HCT116 (cell line): ENCODE results near the gene NOC2L. TPM values are rescaled to one million over a fixed set of nuclear protein-coding genes. Genes with fewer than 3 reads are reported as not detected.

ENCODE experiments used
- ATAC-seq: fragments of 200-7000 bp; cut with Tn5 transposase; 2 replicates; pipeline ENCODE4 v1.9.1; 2020; ENCODE audit warnings: mild to moderate bottlenecking, moderate library complexity
- BruUV-seq: library from RNA; stranded (reverse); fragments of 400-500 nt; replicated peaks from 2 replicates; lab custom pipeline; 2021; lab: Mats Ljungman, UMichigan
- CTCF ChIA-PET: fragments of 300-600 bp; sonication (Branson Sonifier 250); formaldehyde crosslinking; loops from one replicate; lab custom pipeline; 2021; ENCODE audit warnings: antibody characterized with exemption; lab: Charles Lee
- POLR2A ChIA-PET: fragments of 300-600, 350-600 bp; sonication (Branson Sonifier 250); formaldehyde crosslinking; loops from one replicate; lab custom pipeline; 2021; ENCODE audit warnings: antibody characterized with exemption; lab: Charles Lee
- RAD21 ChIA-PET, 2 experiments: fragments of 300-600 bp; sonication (Branson Sonifier 250); formaldehyde crosslinking; loops; one replicate each; lab custom pipeline; 2023; ENCODE audit warnings: low total read pairs in 2 of 2; ENCODE audit not compliant: uncharacterized antibody in 2 of 2, unreplicated experiment in 2 of 2, low non-redundant PET in 1 of 2; lab: Charles Lee
- DNase-seq: peaks from one replicate; pipeline ENCODE4 v3.0.0-alpha.2; 2010; ENCODE audit warnings: low read depth, low spot score
- H2AFZ ChIP-seq: fragments of 200-600 bp; shearing (Covaris generic), sonication (generic); 2 replicates; pipeline ENCODE4 v1.6.1; 2017; ENCODE audit warnings: low read depth, mixed run types, mixed read lengths, antibody characterized with exemption, low read length; ENCODE audit not compliant: poor library complexity, severe bottlenecking
- H3K27ac ChIP-seq: 2 replicates; pipeline ENCODE4 v1.5.1; 2012; ENCODE audit warnings: low read depth, low read length
- H3K27me3 ChIP-seq: fragments of 200-600 bp; sonication (generic); 2 replicates; pipeline ENCODE4 v1.6.1; 2016; ENCODE audit warnings: mixed run types, low read length, mixed read lengths; ENCODE audit not compliant: insufficient read depth
- H3K36me3 ChIP-seq, 2 experiments: fragments of 200-500 bp in 1 of 2; fragments of 200-600 bp in 1 of 2; sonication (Bioruptor generic) in 1 of 2; sonication (generic) in 1 of 2; 2 replicates each; pipeline versions ENCODE4 v1.5.1 to v1.6.1; 2014 to 2016; ENCODE audit warnings: low read length in 2 of 2, inconsistent platforms in 1 of 2, mixed read lengths in 1 of 2, mixed run types in 1 of 2; ENCODE audit not compliant: insufficient read depth in 2 of 2, control insufficient read depth in 1 of 2
- H3K4me1 ChIP-seq, 2 experiments: fragments of 200-600 bp in 1 of 2; sonication (generic) in 1 of 2; 2 replicates each; pipeline versions ENCODE4 v1.5.1 to v1.6.1; 2012 to 2017; ENCODE audit warnings: low read length in 2 of 2, inconsistent platforms in 1 of 2, mild to moderate bottlenecking in 1 of 2, mixed read lengths in 1 of 2, mixed run types in 1 of 2, moderate library complexity in 1 of 2; ENCODE audit not compliant: insufficient read depth in 2 of 2, control insufficient read depth in 1 of 2
- H3K4me2 ChIP-seq: fragments of 200-600 bp; sonication (generic); 2 replicates; pipeline ENCODE4 v1.6.1; 2017; ENCODE audit warnings: mixed run types, low read length, mixed read lengths
- H3K4me3 ChIP-seq, 2 experiments: fragments of 200-600 bp in 1 of 2; sonication (generic) in 1 of 2; replicated peaks in 1 of 2; 2 replicates each; pipeline ENCODE4 v1.5.1; 2011 to 2016; ENCODE audit warnings: low read length in 2 of 2, control low read depth in 1 of 2, low read depth in 1 of 2, mild to moderate bottlenecking in 1 of 2, mixed read lengths in 1 of 2, mixed run types in 1 of 2
- H3K79me2 ChIP-seq: fragments of 200-600 bp; sonication (generic); 2 replicates; pipeline ENCODE4 v1.6.1; 2017; ENCODE audit warnings: mild to moderate bottlenecking, mixed run types, low read length, moderate library complexity, mixed read lengths; ENCODE audit not compliant: insufficient read depth
- H3K9ac ChIP-seq: fragments of 200-600 bp; sonication (generic); 2 replicates; pipeline ENCODE4 v1.6.1; 2016; ENCODE audit warnings: low read length, mixed read lengths
- H3K9me2 ChIP-seq: fragments of 200-600 bp; sonication (generic), shearing (Covaris generic); 2 replicates; pipeline ENCODE4 v1.6.1; 2017; ENCODE audit warnings: mixed run types, mild to moderate bottlenecking, moderate library complexity; ENCODE audit not compliant: insufficient read depth
- H3K9me3 ChIP-seq, 2 experiments: fragments of 200-500 bp in 1 of 2; fragments of 200-600 bp in 1 of 2; sonication (Bioruptor generic) in 1 of 2; sonication (generic) in 1 of 2; 2 replicates each; pipeline ENCODE4 v1.6.1; 2014 to 2017; ENCODE audit warnings: low read length in 2 of 2, mixed read lengths in 2 of 2, inconsistent platforms in 1 of 2, low read depth in 1 of 2, mild to moderate bottlenecking in 1 of 2, mixed run types in 1 of 2, moderate library complexity in 1 of 2; ENCODE audit not compliant: control insufficient read depth in 1 of 2, insufficient read depth in 1 of 2
- H4K20me1 ChIP-seq: fragments of 200-600 bp; sonication (generic), shearing (Covaris generic); 2 replicates; pipeline ENCODE4 v1.6.1; 2017; ENCODE audit warnings: mixed run types, mild to moderate bottlenecking, moderate library complexity; ENCODE audit not compliant: insufficient read depth
- CEBPB ChIP-seq: IDR thresholded peaks from 2 replicates; pipeline ENCODE4 v1.6.1; 2012; ENCODE audit warnings: low read depth
- EZH2 ChIP-seq: fragments of 200-600 bp; sonication (generic); IDR thresholded peaks from 2 replicates; pipeline ENCODE4 v1.6.1; 2017; ENCODE audit warnings: antibody characterized with exemption, mixed run types
- EZH2phosphoT487 ChIP-seq: fragments of 200-600 bp; IDR thresholded peaks from 2 replicates; pipeline ENCODE4 v1.6.1; 2018; ENCODE audit warnings: antibody characterized with exemption, borderline replicate concordance
- RAD21 ChIP-seq: IDR thresholded peaks from 2 replicates; pipeline ENCODE4 v1.6.1; 2012; ENCODE audit warnings: low read depth, mild to moderate bottlenecking
- SIN3A ChIP-seq: IDR thresholded peaks from 2 replicates; pipeline ENCODE4 v1.6.1; 2012; ENCODE audit warnings: low read depth
- SP1 ChIP-seq: IDR thresholded peaks from 2 replicates; pipeline ENCODE4 v1.6.1; 2012; ENCODE audit warnings: low read depth
- SRF ChIP-seq: IDR thresholded peaks from 2 replicates; pipeline ENCODE4 v1.6.1; 2012; ENCODE audit warnings: low read depth
- TCF7L2 ChIP-seq: IDR thresholded peaks from 2 replicates; pipeline ENCODE4 v1.7.0; 2011; ENCODE audit warnings: borderline replicate concordance, inconsistent platforms; ENCODE audit not compliant: insufficient read depth, insufficient read length; ENCODE audit errors: extremely low read depth
- ZFX ChIP-seq: fragments of 450-650 bp; IDR thresholded peaks from 2 replicates; pipeline ENCODE4 v1.6.1; 2017
- ZNF274 ChIP-seq: fragments of 200-500 bp; sonication (Bioruptor generic); IDR thresholded peaks from 2 replicates; pipeline ENCODE4 v1.6.1; 2014; ENCODE audit warnings: mild to moderate bottlenecking, low read depth, low read length, inconsistent platforms
- intact Hi-C: fragments of 100-400 bp; cut with micrococcal nuclease; formaldehyde crosslinking; loops from 2 replicates; pipeline ENCODE4 v1.10.0; 2022
- total RNA-seq: library from RNA; stranded (reverse); gene quantifications from one replicate; pipeline ENCODE4 v1.2.1, GENCODE V29; 2021; ENCODE audit not compliant: unreplicated experiment
- TF ChIP-seq, protein P1 (sequence below), 3 experiments: fragments of 200-600 bp in 1 of 3; sonication (generic) in 1 of 3; IDR thresholded peaks in 2 of 3; conservative IDR thresholded peaks in 1 of 3; 2 replicates each; pipeline ENCODE4 v1.5.1; 2012 to 2017; ENCODE audit warnings: low read depth in 2 of 3, low read length in 2 of 3, antibody characterized with exemption in 1 of 3, borderline replicate concordance in 1 of 3, control low read depth in 1 of 3, mild to moderate bottlenecking in 1 of 3, mixed read lengths in 1 of 3, mixed run types in 1 of 3, moderate library complexity in 1 of 3; ENCODE audit not compliant: insufficient read depth in 1 of 3
- TF ChIP-seq, protein P2 (sequence below): IDR thresholded peaks from 2 replicates; pipeline ENCODE4 v1.6.1; 2011; ENCODE audit warnings: mild to moderate bottlenecking, low read length, moderate library complexity; ENCODE audit not compliant: insufficient replicate concordance; ENCODE audit errors: extremely low read depth
- TF ChIP-seq, protein P3 (sequence below): IDR thresholded peaks from 2 replicates; pipeline ENCODE4 v1.6.1; 2012; ENCODE audit warnings: low read depth

Gene NOC2L
- total RNA-seq, 1 experiment from 2014 or later, result 260 TPM

DNA sequence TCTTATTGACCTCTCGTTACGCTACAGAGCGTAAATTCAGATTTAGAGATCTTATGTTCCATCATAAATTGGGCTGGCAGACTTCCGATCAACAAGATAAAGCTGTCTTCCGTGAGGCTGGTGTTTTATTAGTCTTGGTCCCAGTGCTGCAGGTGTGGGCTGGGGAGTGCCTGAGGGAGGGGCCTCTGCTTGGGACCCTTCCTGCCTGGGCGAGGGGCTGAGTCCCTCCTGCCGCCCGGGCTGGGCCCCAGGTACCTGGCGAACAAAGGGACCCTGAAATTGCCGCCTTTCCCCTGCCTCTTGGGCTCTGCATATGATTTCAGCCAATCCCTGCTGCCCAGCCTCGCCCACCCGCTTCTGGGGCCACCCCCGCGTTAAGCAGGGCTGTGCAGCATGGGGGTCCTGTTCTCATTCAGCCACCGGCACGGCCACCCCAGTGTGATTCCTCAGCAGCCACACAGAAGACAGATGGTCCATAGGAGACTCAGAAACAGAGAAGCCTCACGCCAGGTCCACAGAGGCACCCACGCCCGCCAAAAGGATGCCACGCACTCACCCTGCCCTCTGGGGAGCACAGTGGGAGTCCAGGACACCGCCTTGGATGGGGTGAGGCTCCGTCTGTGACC, 41.5 kb downstream of the NOC2L start:
- H3K4me1 ChIP-seq, result peaks cover 21 to 23% of the 10 kb centered on the region in 2 experiments
- no peak for DNase-seq
- no TSS peak for BruUV-seq
- H3K27me3 ChIP-seq, result peaks cover 37% of the 10 kb centered on the region; the same call in 1 of the 2 replicates
- H3K27ac ChIP-seq, result no peak overlapping the region
- no peak overlapping the region for H3K4me2 ChIP-seq
- intact Hi-C loops, result no loop called here
- ChIA-PET RAD21 (no interaction called here), CTCF (no interaction called here), POLR2A (no interaction called here)
- H3K36me3 ChIP-seq, result no peaks in the 10 kb centered on the region
- H3K9me3 ChIP-seq, result no peaks in the 10 kb centered on the region
- ATAC-seq, result no peak
- no peaks in the 10 kb centered on the region for H3K79me2 ChIP-seq
- TF ChIP-seq, protein P1, sequence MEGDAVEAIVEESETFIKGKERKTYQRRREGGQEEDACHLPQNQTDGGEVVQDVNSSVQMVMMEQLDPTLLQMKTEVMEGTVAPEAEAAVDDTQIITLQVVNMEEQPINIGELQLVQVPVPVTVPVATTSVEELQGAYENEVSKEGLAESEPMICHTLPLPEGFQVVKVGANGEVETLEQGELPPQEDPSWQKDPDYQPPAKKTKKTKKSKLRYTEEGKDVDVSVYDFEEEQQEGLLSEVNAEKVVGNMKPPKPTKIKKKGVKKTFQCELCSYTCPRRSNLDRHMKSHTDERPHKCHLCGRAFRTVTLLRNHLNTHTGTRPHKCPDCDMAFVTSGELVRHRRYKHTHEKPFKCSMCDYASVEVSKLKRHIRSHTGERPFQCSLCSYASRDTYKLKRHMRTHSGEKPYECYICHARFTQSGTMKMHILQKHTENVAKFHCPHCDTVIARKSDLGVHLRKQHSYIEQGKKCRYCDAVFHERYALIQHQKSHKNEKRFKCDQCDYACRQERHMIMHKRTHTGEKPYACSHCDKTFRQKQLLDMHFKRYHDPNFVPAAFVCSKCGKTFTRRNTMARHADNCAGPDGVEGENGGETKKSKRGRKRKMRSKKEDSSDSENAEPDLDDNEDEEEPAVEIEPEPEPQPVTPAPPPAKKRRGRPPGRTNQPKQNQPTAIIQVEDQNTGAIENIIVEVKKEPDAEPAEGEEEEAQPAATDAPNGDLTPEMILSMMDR (IDR thresholded peaks at IDR 0.05 in 2 of 3, conservative IDR thresholded peaks at IDR 0.05 in 1 of 3; ENCODE audit: borderline replicate concordance in 1 of 3, insufficient read depth in 1 of 3, low read depth in 2 of 3, low read length in 2 of 3), result no peak
- TF ChIP-seq EZH2phosphoT487, result no peak
- TF ChIP-seq SP1, result no peak
- no peak for TF ChIP-seq ZNF274
- TF ChIP-seq TCF7L2, result no peak
- TF ChIP-seq, protein P2, sequence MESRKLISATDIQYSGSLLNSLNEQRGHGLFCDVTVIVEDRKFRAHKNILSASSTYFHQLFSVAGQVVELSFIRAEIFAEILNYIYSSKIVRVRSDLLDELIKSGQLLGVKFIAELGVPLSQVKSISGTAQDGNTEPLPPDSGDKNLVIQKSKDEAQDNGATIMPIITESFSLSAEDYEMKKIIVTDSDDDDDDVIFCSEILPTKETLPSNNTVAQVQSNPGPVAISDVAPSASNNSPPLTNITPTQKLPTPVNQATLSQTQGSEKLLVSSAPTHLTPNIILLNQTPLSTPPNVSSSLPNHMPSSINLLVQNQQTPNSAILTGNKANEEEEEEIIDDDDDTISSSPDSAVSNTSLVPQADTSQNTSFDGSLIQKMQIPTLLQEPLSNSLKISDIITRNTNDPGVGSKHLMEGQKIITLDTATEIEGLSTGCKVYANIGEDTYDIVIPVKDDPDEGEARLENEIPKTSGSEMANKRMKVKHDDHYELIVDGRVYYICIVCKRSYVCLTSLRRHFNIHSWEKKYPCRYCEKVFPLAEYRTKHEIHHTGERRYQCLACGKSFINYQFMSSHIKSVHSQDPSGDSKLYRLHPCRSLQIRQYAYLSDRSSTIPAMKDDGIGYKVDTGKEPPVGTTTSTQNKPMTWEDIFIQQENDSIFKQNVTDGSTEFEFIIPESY, result no peak
- no peak for TF ChIP-seq EZH2
- TF ChIP-seq SIN3A, result no peak
- TF ChIP-seq, protein P3, sequence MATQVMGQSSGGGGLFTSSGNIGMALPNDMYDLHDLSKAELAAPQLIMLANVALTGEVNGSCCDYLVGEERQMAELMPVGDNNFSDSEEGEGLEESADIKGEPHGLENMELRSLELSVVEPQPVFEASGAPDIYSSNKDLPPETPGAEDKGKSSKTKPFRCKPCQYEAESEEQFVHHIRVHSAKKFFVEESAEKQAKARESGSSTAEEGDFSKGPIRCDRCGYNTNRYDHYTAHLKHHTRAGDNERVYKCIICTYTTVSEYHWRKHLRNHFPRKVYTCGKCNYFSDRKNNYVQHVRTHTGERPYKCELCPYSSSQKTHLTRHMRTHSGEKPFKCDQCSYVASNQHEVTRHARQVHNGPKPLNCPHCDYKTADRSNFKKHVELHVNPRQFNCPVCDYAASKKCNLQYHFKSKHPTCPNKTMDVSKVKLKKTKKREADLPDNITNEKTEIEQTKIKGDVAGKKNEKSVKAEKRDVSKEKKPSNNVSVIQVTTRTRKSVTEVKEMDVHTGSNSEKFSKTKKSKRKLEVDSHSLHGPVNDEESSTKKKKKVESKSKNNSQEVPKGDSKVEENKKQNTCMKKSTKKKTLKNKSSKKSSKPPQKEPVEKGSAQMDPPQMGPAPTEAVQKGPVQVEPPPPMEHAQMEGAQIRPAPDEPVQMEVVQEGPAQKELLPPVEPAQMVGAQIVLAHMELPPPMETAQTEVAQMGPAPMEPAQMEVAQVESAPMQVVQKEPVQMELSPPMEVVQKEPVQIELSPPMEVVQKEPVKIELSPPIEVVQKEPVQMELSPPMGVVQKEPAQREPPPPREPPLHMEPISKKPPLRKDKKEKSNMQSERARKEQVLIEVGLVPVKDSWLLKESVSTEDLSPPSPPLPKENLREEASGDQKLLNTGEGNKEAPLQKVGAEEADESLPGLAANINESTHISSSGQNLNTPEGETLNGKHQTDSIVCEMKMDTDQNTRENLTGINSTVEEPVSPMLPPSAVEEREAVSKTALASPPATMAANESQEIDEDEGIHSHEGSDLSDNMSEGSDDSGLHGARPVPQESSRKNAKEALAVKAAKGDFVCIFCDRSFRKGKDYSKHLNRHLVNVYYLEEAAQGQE, result no peak
- no peak for TF ChIP-seq SRF
- TF ChIP-seq CEBPB, result no peak
- no peak for TF ChIP-seq ZFX
- no peak for TF ChIP-seq RAD21
- H3K4me3 ChIP-seq, result no peak overlapping the region
- H3K9me2 ChIP-seq, result no peaks in the 10 kb centered on the region
- H4K20me1 ChIP-seq, result no peaks in the 10 kb centered on the region
- H3K9ac ChIP-seq, result no peak overlapping the region
- H2AFZ ChIP-seq, result no peak overlapping the region
